ENCODE results near the gene CPN2.

GRCh38 chr3:194396859-194397756, 46.0 kb upstream of the CPN2 start:
- TF ChIP-seq CTCF (IDR thresholded peaks at IDR 0.05; ENCODE audit: low read depth, low read length, missing input control) (no peak), RAD21 (IDR thresholded peaks at IDR 0.05) (no peak), JUND (IDR thresholded peaks at IDR 0.05) (no peak)

Measured in liver (tissue), 3 donors.